ENCODE data around the gene VPS16. TPM values are rescaled to one million over a fixed set of nuclear protein-coding genes. Genes with fewer than 3 reads are reported as not detected.

VPS16 gene
- total and polyA plus RNA-seq, 2 of the 13 experiments (the other 11 are each of a cell fraction or from before 2014, with no cell fraction given): 34.2 to 35.4 TPM

- TF ChIP-seq REST (IDR thresholded peaks at IDR 0.05; ENCODE audit: borderline replicate concordance in 1 of 2, low read depth in 1 of 2, low read length in 2 of 2) (no peak), SAP130 (CRISPR knock-in tag; IDR thresholded peaks at IDR 0.05; ENCODE audit: low read depth) (peak; percentile 60), ZFY (CRISPR knock-in tag; IDR thresholded peaks at IDR 0.05) (no peak), POLR2AphosphoS2 (IDR thresholded peaks at IDR 0.05; ENCODE audit: low read depth, low read length) (no peak), ZBTB34 (CRISPR knock-in tag; IDR thresholded peaks at IDR 0.05) (no peak; the same call in 1 of the 2 replicates), MTF1 (CRISPR knock-in tag; IDR thresholded peaks at IDR 0.05) (no peak), SP4 (CRISPR knock-in tag; IDR thresholded peaks at IDR 0.05) (no peak), ZNF678 (CRISPR knock-in tag; IDR thresholded peaks at IDR 0.05) (no peak), UBTF (CRISPR knock-in tag; IDR thresholded peaks at IDR 0.05) (peak; percentile 71), HMG20A (CRISPR knock-in tag; IDR thresholded peaks at IDR 0.05; ENCODE audit: borderline replicate concordance) (no peak), ZNF432 (CRISPR knock-in tag; IDR thresholded peaks at IDR 0.05; ENCODE audit: borderline replicate concordance) (no peak), MAFK (conservative IDR thresholded peaks at IDR 0.05 in 1 of 2, IDR thresholded peaks at IDR 0.05 in 1 of 2; ENCODE audit: low read length in 2 of 2) (no peak), CHCHD3 (CRISPR knock-in tag; IDR thresholded peaks at IDR 0.05) (no peak), TP53 (CRISPR knock-in tag; conservative IDR thresholded peaks at IDR 0.05) (no peak; the same call in 1 of the 2 replicates), ZNF710 (CRISPR knock-in tag; IDR thresholded peaks at IDR 0.05; ENCODE audit: borderline replicate concordance) (peak; percentile 61; the same call in 1 of the 2 replicates), ZNF547 (CRISPR knock-in tag; IDR thresholded peaks at IDR 0.05) (peak; percentile 84; the same call in 1 of the 2 replicates), ZNF740 (CRISPR knock-in tag; IDR thresholded peaks at IDR 0.05) (peak; percentile 74; the same call in 1 of the 2 replicates), ZBTB21 (CRISPR knock-in tag; IDR thresholded peaks at IDR 0.05) (no peak)
These were observed 32.0 kb downstream of the VPS16 start (continued) for GRCh38 chr20:2872459-2873009.

All from HepG2 (cell line).